Stimulated activated naive CD8-positive, alpha-beta T cell treated with anti-CD3 and anti-CD28 coated beads, Interleukin-15, amount 100 ng/mL, for 72 hours (primary cell): ENCODE measurements around the gene NFIA.

Experiments used
- ATAC-seq: fragments of 150-1000 bp; cut with Tn5 transposase; 2 replicates; pipeline ENCODE4 v1.10.0; 2021; ENCODE audit warnings: mild to moderate bottlenecking, moderate library complexity
- DNase-seq, 2 donors: peaks; one replicate each; pipeline ENCODE4 v3.0.0; 2021 to 2022
- H3K27ac Mint-ChIP-seq, 2 donors: one replicate each; pipeline ENCODE4 v1.8.0; 2022; ENCODE audit warnings: mild to moderate bottlenecking in 2 of 2, mixed read lengths in 2 of 2, moderate library complexity in 2 of 2
- H3K27me3 Mint-ChIP-seq: one replicate; pipeline ENCODE4 v1.8.0; 2022; ENCODE audit warnings: mixed read lengths
- H3K4me1 Mint-ChIP-seq: one replicate; pipeline ENCODE4 v1.8.0; 2022; ENCODE audit warnings: mild to moderate bottlenecking, mixed read lengths
- H3K4me3 Mint-ChIP-seq, 2 donors: one replicate each; pipeline ENCODE4 v1.8.0; 2022; ENCODE audit warnings: mild to moderate bottlenecking in 2 of 2, mixed read lengths in 2 of 2, moderate library complexity in 1 of 2
- H3K9me3 Mint-ChIP-seq, 2 donors: one replicate each; pipeline ENCODE4 v1.8.0; 2022; ENCODE audit warnings: mixed read lengths in 2 of 2

NFIA gene

GRCh38 chr1:61378494-61379180 lies 296.3 kb downstream of the NFIA start:
- DNase-seq, result no peak
- ATAC-seq, result no peak
- Mint-ChIP-seq H3K4me3 (no peak overlapping the region), H3K4me1 (no peaks in the 10 kb centered on the region), H3K27me3 (no peaks in the 10 kb centered on the region), H3K9me3 (no peaks in the 10 kb centered on the region), H3K27ac (no peak overlapping the region)

DNA sequence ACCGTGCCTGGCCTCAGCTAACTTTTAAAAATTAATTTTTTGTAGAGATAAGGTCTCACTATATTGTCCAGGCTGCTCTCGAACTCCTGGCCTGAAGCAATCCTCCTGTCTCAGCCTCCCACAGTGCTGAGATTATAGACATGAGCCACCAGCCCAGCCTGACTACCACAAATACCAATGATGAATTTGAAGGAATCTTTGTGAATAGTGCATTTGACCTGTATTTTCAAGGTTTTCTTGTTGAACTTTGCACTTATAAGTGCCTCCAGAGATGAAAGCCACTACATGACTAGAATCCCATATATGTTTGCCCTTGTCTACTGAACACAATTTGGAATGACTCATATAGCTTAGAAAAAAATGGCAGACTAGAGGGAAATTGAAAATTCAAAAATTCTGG lies 297.3 kb downstream of the NFIA start:
- no peak for DNase-seq

GRCh38 chr1:61380561-61380960 lies 298.2 kb downstream of the NFIA start:
- Mint-ChIP-seq H3K9me3 (no peaks in the 10 kb centered on the region), H3K27me3 (no peaks in the 10 kb centered on the region), H3K4me1 (no peaks in the 10 kb centered on the region), H3K4me3 (no peak overlapping the region), H3K27ac (no peak overlapping the region)
- ATAC-seq (no peak), DNase-seq (no peak)

More for the DNA sequence above, 297.3 kb downstream of the NFIA start:
- Mint-ChIP-seq H3K9me3 (no peaks in the 10 kb centered on the region), H3K27ac (no peak overlapping the region), H3K27me3 (no peaks in the 10 kb centered on the region), H3K4me1 (no peaks in the 10 kb centered on the region), H3K4me3 (no peak overlapping the region)
- no peak for ATAC-seq

DNA sequence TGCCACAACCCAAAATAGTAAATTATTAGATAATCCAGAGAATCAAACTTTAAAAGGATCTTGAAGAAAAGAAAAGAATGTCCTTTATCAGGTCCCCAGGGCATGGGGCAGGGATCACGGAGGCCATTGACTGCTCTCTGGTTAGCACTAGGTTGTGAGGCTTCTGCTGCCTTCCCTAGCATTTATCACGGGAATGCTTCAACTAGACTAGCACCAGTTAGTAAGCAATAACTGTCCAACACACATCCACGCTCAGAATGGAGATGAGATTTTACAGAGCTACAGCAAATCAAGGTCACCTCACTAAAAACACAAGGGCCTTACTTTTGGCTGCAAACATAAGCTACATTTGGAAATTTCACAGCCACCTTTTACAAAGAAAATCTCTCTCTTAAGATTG lies 304.0 kb downstream of the NFIA start:
- ATAC-seq (no peak), DNase-seq (no peak)
- H3K9me3 Mint-ChIP-seq, result no peaks in the 10 kb centered on the region
- no peak overlapping the region for H3K27ac Mint-ChIP-seq
- H3K4me3 Mint-ChIP-seq, result no peak overlapping the region
- no peaks in the 10 kb centered on the region for H3K27me3 Mint-ChIP-seq
- peaks cover 8% of the 10 kb centered on the region for H3K4me1 Mint-ChIP-seq

GRCh38 chr1:61386770-61387169 lies 304.4 kb downstream of the NFIA start:
- no peak overlapping the region for H3K4me3 Mint-ChIP-seq
- H3K27me3 Mint-ChIP-seq, result no peaks in the 10 kb centered on the region
- ATAC-seq, result no peak
- no peak for DNase-seq
- H3K9me3 Mint-ChIP-seq, result no peaks in the 10 kb centered on the region
- H3K27ac Mint-ChIP-seq, result peak overlapping the region in 1 of 2 donors; percentile 57
- peaks cover 8% of the 10 kb centered on the region for H3K4me1 Mint-ChIP-seq

DNA sequence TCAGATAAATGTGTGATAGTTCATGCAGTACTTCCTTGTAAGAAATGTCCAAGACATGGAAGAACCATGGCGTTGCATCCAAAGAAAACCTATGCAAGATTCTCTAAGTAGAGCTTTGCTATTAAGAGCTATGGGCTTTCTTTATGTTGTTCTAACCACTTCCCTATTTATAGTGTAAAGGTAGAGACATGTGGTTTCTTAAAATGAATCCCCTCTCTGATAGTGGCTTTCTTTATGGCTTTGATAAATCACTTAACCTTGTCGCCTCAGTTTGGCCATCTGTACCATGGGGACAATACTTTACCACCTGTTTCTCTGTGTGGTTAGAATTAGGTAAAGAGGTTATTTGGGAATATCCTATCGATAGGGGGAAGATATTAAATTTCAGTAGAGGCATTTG lies 305.5 kb downstream of the NFIA start:
- Mint-ChIP-seq H3K4me3 (no peak overlapping the region), H3K27me3 (no peaks in the 10 kb centered on the region), H3K27ac (no peak overlapping the region), H3K9me3 (no peaks in the 10 kb centered on the region), H3K4me1 (peaks cover 8% of the 10 kb centered on the region)
- peak; percentile 59 for ATAC-seq
- DNase-seq, result no peak

GRCh38 chr1:61388566-61388965 lies 306.2 kb downstream of the NFIA start:
- H3K4me3 Mint-ChIP-seq, result no peak overlapping the region
- no peak for DNase-seq

DNA sequence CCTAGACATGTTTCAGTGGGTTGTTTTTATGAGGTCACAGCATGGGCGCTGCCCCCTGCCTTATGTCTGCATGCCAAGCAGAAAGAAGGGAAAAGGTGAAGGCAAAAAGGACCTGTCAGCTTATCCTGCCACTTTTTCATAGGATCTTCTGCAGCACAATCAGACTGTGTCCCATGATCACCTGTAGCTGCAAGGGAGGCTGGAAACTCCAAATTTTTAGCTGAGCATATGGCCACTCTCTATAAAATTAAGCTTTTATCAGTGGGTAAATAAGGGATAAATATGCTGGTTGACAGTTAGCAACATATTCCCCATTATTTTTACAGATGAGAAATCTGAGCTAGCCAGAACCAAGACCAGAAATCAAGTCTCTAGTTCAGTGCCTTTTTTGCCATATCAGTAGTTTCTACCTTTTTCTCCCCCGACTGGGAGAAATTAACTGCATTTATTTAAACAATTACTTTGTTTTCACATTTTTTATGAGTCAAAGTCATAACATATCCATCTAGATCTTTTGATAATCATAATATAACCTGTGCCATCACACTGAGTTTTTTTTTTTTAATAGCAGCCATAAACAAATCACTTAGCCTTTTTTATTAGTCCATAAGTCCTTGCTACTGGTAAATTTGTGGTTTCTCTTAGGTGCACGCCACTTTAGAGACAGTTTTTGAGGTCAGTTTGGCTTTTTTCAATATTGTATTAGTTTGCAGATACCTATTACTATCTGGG lies 307.0 kb downstream of the NFIA start:
- Mint-ChIP-seq H3K27ac (no peak overlapping the region), H3K4me1 (peaks cover 8% of the 10 kb centered on the region), H3K4me3 (no peak overlapping the region), H3K27me3 (no peaks in the 10 kb centered on the region), H3K9me3 (no peaks in the 10 kb centered on the region)
- no peak for ATAC-seq
- no peak for DNase-seq

More at GRCh38 chr1:61388566-61388965, 306.2 kb downstream of the NFIA start:
- no peak for ATAC-seq
- H3K27me3 Mint-ChIP-seq, result no peaks in the 10 kb centered on the region
- H3K9me3 Mint-ChIP-seq, result no peaks in the 10 kb centered on the region
- H3K4me1 Mint-ChIP-seq, result peaks cover 8% of the 10 kb centered on the region
- H3K27ac Mint-ChIP-seq, result no peak overlapping the region

DNA sequence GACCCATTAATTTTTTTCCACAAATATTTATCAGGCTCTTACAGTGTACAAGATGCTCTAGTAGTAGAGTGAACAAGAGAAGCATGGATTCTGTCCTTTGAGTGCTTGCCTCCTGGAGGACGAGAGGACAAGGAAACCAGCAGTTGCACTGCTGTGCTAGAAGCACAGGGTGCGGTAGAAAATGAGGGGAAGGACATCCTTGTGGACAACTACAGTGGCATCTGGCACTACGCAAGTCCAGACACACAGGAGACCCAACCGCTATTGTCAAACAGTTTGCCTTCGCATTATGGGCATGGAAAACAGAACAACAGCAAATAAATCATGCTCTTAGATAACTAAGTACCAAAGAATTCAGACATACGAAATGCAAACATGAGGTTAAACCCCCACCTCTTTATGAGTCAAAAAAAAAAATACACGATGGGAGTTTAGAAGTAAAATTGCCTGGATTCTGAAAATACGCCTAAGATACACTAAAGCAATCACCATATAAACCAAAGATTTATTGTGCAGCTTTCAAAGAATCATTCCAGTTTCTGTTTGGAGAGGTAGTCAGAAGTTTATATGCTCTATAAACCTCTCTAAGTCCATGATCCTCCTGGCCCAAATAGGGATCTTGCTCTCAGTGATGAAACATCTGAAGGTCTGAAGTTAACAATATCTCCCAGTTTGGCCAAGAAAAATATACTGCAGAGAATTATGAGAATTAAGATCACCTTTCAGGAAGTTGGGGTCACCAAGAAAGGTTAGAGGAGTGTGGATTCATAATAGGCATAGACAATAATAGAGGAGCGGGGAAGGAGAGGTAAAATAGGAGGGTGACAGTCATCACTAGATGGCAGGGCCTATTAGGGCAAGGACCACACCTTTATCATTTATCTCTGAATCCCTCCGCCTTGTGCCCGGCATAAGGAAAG lies 307.8 kb downstream of the NFIA start:
- Mint-ChIP-seq H3K27me3 (no peaks in the 10 kb centered on the region), H3K4me1 (peaks cover 8% of the 10 kb centered on the region), H3K9me3 (no peaks in the 10 kb centered on the region), H3K4me3 (no peak overlapping the region), H3K27ac (no peak overlapping the region)
- ATAC-seq (no peak), DNase-seq (no peak)

GRCh38 chr1:61391730-61392129 lies 309.4 kb downstream of the NFIA start:
- H3K27me3 Mint-ChIP-seq, result no peaks in the 10 kb centered on the region
- no peaks in the 10 kb centered on the region for H3K9me3 Mint-ChIP-seq

DNA sequence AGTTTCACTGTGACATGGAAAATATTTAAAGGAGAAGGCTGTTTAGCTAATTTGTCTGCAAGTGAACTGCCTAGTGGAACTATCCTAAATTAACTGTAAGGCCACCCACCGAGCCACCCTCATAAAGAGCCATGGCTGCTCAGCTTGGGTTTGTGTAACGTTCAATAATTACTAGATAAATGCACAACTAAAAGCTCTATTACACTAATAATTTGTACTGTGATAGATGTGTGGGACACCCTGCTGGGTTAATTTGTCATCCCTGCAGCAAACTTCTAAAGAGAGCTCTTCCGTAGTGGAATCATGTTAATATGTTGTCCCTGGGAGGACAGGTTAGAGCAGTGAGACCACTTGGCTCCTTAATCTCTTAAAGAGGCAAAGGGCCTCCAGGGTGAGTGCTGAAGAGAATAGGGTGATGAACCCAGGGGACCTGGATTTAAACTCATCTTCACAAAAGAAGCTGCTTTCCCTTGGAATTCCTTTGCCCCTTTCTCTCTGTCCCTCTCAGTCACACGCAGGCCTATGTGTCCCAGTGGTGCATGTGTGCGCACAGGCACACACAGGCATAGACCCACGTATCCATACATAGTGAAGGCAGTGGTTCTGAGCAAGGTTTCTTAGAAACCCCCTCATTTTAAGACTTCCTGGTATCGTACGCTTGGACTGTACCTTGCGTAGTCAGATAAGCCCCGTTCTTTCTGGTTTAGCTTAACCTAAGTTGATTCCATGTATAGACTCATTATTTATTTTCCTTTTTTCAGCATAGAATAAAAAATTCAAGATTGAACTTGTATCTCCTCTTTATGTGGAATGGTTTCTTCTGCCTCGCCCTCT lies 310.3 kb downstream of the NFIA start:
- H3K27me3 Mint-ChIP-seq, result no peaks in the 10 kb centered on the region
- ATAC-seq, result no peak
- H3K4me3 Mint-ChIP-seq, result no peak overlapping the region
- peak overlapping the region in 1 of 2 donors; percentile 25 for H3K27ac Mint-ChIP-seq
- DNase-seq, result no peak
- H3K9me3 Mint-ChIP-seq, result no peaks in the 10 kb centered on the region
- peaks cover under 1% of the 10 kb centered on the region for H3K4me1 Mint-ChIP-seq

More at GRCh38 chr1:61391730-61392129, 309.4 kb downstream of the NFIA start:
- Mint-ChIP-seq H3K27ac (no peak overlapping the region), H3K4me3 (no peak overlapping the region), H3K4me1 (peaks cover 8% of the 10 kb centered on the region)
- DNase-seq (no peak), ATAC-seq (no peak)

GRCh38 chr1:61393575-61393974 lies 311.2 kb downstream of the NFIA start:
- H3K4me3 Mint-ChIP-seq, result no peak overlapping the region
- H3K4me1 Mint-ChIP-seq, result no peaks in the 10 kb centered on the region
- H3K27me3 Mint-ChIP-seq, result no peaks in the 10 kb centered on the region
- no peak for DNase-seq
- ATAC-seq, result no peak
- no peak overlapping the region for H3K27ac Mint-ChIP-seq
- H3K9me3 Mint-ChIP-seq, result no peaks in the 10 kb centered on the region

- ATAC-seq, result no peak
Measured at GRCh38 chr1:61395146-61395800, 312.9 kb downstream of the NFIA start.

GRCh38 chr1:61397495-61397894 lies 315.1 kb downstream of the NFIA start:
- Mint-ChIP-seq H3K27me3 (no peaks in the 10 kb centered on the region), H3K9me3 (no peaks in the 10 kb centered on the region), H3K27ac (no peak overlapping the region), H3K4me3 (no peak overlapping the region), H3K4me1 (no peaks in the 10 kb centered on the region)
- DNase-seq (no peak), ATAC-seq (no peak)

More at GRCh38 chr1:61395146-61395800, 312.9 kb downstream of the NFIA start:
- Mint-ChIP-seq H3K4me3 (no peak overlapping the region), H3K9me3 (no peaks in the 10 kb centered on the region), H3K27ac (no peak overlapping the region), H3K27me3 (no peaks in the 10 kb centered on the region), H3K4me1 (no peaks in the 10 kb centered on the region)
- no peak for DNase-seq
